GM18909 (cell line): Measurements from ENCODE around the gene DUOXA1.
"Not testable (repeated sequence)": the region's sequence is repeated elsewhere in the genome, so short reads cannot be mapped to it uniquely, and the experiment has no call there.

Experiments used
- ATAC-seq: cut with Tn5 transposase; IDR thresholded peaks from one replicate; pipeline ENCODE4 v1.9.1; 2021; ENCODE audit warnings: mild to moderate bottlenecking; ENCODE audit not compliant: unreplicated experiment, poor library complexity

The DUOXA1 gene

GRCh38 chr15:45151998-45152828 is 22.5 kb upstream of the DUOXA1 start:
- ATAC-seq: no peak

GRCh38 chr15:45150997-45151396 is 21.3 kb upstream of the DUOXA1 start:
- ATAC-seq: no peak

GRCh38 chr15:45150481-45150880 is 20.8 kb upstream of the DUOXA1 start:
- ATAC-seq: no peak

GRCh38 chr15:45149060-45149459 is 19.4 kb upstream of the DUOXA1 start:
- no peak for ATAC-seq

GRCh38 chr15:45148076-45149059 is 18.7 kb upstream of the DUOXA1 start:
- ATAC-seq: no peak

GRCh38 chr15:45147606-45148005 is 17.9 kb upstream of the DUOXA1 start:
- ATAC-seq: no peak

- no peak for ATAC-seq
These were observed 16.7 kb upstream of the DUOXA1 start for GRCh38 chr15:45146405-45146804.

GRCh38 chr15:45144775-45145174 is 15.1 kb upstream of the DUOXA1 start:
- ATAC-seq: no peak

- ATAC-seq: no peak
These were observed 14.3 kb upstream of the DUOXA1 start for GRCh38 chr15:45143946-45144345.

GRCh38 chr15:45143056-45143455 is 13.4 kb upstream of the DUOXA1 start:
- ATAC-seq: no peak

- ATAC-seq: no peak
These were observed 11.7 kb upstream of the DUOXA1 start for GRCh38 chr15:45141386-45141785.

- no peak for ATAC-seq
These were observed 11.0 kb upstream of the DUOXA1 start for GRCh38 chr15:45140557-45141250.

- ATAC-seq: no peak
These were observed 10.1 kb upstream of the DUOXA1 start for GRCh38 chr15:45139770-45140169.

GRCh38 chr15:45138814-45139765 is 9.4 kb upstream of the DUOXA1 start:
- no peak for ATAC-seq

- ATAC-seq: no peak
These were observed 8.0 kb upstream of the DUOXA1 start for GRCh38 chr15:45137703-45138102.

GRCh38 chr15:45136378-45136764 is 6.7 kb upstream of the DUOXA1 start:
- ATAC-seq: no peak

- ATAC-seq: not testable (repeated sequence)
These were observed 6.2 kb upstream of the DUOXA1 start for GRCh38 chr15:45135705-45136377.

GRCh38 chr15:45134682-45135604 is 5.3 kb upstream of the DUOXA1 start:
- ATAC-seq: no peak
